GM23338 (cell line): ENCODE results near the gene SOST. TPM values are rescaled to one million over a fixed set of nuclear protein-coding genes. Genes with fewer than 3 reads are reported as not detected.

Experiments
- CREB1 ChIP-seq: fragments of 250-450 bp; sonication (Bioruptor Pico); IDR thresholded peaks from 2 replicates; pipeline ENCODE4 v1.5.0; 2020; ENCODE audit warnings: low read depth, mild to moderate bottlenecking, moderate library complexity
- EZH2phosphoT487 ChIP-seq: fragments of 200-600 bp; sonication (generic); IDR thresholded peaks from one replicate; pipeline ENCODE4 v1.8.1; 2018; ENCODE audit warnings: antibody characterized with exemption; ENCODE audit not compliant: unreplicated experiment
- NANOG ChIP-seq: IDR thresholded peaks from 2 replicates; pipeline ENCODE4 v1.6.1; 2016; ENCODE audit warnings: antibody characterized with exemption, borderline replicate concordance
- POLR2AphosphoS5 ChIP-seq: IDR thresholded peaks from 2 replicates; pipeline ENCODE4 v1.6.1; 2016; ENCODE audit warnings: antibody characterized with exemption, low read depth
- STAT1 ChIP-seq: IDR thresholded peaks from one replicate; pipeline ENCODE4 v1.6.1; 2016; ENCODE audit warnings: antibody characterized with exemption; ENCODE audit not compliant: unreplicated experiment
- ZNF114 ChIP-seq: fragments of 250-450 bp; sonication (Bioruptor Pico); IDR thresholded peaks from 2 replicates; pipeline ENCODE4 v1.5.0; 2020; ENCODE audit warnings: mild to moderate bottlenecking, moderate library complexity
- ZNF331 ChIP-seq: fragments of 250-450 bp; sonication (Bioruptor Pico); IDR thresholded peaks from 2 replicates; pipeline ENCODE4 v1.5.0; 2020; ENCODE audit warnings: low read depth, mild to moderate bottlenecking, moderate library complexity
- polyA plus RNA-seq: library from polyadenylated mRNA; unstranded; fragments of >200 nt; fragmentation: Nextera tagmentation; extraction: Ambion mirVana; gene quantifications from 2 replicates; pipeline ENCODE4 v1.2.1, GENCODE V29; 2016
- total RNA-seq: library from RNA; depleted of rRNA; stranded (reverse); fragments of >200 nt; shearing (Covaris generic); gene quantifications from 2 replicates; pipeline ENCODE4 v1.2.3, GENCODE V29; 2014
- TF ChIP-seq, protein P1 (sequence below): IDR thresholded peaks from one replicate; pipeline ENCODE4 v1.6.1; 2018; ENCODE audit warnings: antibody characterized with exemption; ENCODE audit not compliant: unreplicated experiment
- TF ChIP-seq, protein P2 (sequence below): fragments of 250-450 bp; sonication (Bioruptor Pico); IDR thresholded peaks from 2 replicates; pipeline ENCODE4 v1.5.0; 2020; ENCODE audit warnings: mild to moderate bottlenecking, moderate library complexity

The SOST gene
- total and polyA plus RNA-seq, 2 experiments from 2014 or later, result not detected

DNA sequence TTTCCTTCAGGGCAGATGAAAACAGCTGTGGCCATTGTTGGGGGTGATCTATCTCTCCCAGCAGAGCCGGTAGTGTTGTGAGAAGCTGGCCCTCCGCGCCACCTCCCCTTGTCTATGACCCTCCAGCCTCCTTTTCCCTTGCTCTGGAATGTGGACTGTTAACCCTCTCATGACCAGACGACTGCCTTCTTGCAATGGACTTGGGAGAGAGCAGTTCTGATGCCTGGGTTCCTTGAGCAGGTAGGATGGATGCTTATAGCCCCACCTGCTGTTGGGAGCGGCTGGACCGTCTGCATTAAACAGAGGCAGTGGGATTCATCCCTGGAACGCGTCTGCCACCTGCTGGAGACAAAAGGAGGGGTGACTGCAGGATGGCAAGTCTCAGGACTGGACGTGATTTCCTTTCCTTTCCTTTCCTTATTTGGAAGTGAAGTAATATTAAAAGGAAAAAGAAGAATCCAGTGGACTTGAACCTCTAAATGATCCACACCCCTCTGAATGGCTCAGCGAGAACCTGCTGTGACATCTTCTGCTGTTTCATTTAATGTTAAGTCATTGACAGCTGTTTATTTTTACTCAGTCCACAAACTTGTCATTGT is 1.8 kb upstream of the SOST start (continued):
- TF ChIP-seq, protein P1, sequence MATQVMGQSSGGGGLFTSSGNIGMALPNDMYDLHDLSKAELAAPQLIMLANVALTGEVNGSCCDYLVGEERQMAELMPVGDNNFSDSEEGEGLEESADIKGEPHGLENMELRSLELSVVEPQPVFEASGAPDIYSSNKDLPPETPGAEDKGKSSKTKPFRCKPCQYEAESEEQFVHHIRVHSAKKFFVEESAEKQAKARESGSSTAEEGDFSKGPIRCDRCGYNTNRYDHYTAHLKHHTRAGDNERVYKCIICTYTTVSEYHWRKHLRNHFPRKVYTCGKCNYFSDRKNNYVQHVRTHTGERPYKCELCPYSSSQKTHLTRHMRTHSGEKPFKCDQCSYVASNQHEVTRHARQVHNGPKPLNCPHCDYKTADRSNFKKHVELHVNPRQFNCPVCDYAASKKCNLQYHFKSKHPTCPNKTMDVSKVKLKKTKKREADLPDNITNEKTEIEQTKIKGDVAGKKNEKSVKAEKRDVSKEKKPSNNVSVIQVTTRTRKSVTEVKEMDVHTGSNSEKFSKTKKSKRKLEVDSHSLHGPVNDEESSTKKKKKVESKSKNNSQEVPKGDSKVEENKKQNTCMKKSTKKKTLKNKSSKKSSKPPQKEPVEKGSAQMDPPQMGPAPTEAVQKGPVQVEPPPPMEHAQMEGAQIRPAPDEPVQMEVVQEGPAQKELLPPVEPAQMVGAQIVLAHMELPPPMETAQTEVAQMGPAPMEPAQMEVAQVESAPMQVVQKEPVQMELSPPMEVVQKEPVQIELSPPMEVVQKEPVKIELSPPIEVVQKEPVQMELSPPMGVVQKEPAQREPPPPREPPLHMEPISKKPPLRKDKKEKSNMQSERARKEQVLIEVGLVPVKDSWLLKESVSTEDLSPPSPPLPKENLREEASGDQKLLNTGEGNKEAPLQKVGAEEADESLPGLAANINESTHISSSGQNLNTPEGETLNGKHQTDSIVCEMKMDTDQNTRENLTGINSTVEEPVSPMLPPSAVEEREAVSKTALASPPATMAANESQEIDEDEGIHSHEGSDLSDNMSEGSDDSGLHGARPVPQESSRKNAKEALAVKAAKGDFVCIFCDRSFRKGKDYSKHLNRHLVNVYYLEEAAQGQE, result no peak
- TF ChIP-seq POLR2AphosphoS5 (no peak), NANOG (no peak), ZNF114 (CRISPR knock-in tag) (no peak), STAT1 (no peak), CREB1 (no peak), EZH2phosphoT487 (no peak), ZNF331 (CRISPR knock-in tag) (no peak)
- TF ChIP-seq, protein P2, sequence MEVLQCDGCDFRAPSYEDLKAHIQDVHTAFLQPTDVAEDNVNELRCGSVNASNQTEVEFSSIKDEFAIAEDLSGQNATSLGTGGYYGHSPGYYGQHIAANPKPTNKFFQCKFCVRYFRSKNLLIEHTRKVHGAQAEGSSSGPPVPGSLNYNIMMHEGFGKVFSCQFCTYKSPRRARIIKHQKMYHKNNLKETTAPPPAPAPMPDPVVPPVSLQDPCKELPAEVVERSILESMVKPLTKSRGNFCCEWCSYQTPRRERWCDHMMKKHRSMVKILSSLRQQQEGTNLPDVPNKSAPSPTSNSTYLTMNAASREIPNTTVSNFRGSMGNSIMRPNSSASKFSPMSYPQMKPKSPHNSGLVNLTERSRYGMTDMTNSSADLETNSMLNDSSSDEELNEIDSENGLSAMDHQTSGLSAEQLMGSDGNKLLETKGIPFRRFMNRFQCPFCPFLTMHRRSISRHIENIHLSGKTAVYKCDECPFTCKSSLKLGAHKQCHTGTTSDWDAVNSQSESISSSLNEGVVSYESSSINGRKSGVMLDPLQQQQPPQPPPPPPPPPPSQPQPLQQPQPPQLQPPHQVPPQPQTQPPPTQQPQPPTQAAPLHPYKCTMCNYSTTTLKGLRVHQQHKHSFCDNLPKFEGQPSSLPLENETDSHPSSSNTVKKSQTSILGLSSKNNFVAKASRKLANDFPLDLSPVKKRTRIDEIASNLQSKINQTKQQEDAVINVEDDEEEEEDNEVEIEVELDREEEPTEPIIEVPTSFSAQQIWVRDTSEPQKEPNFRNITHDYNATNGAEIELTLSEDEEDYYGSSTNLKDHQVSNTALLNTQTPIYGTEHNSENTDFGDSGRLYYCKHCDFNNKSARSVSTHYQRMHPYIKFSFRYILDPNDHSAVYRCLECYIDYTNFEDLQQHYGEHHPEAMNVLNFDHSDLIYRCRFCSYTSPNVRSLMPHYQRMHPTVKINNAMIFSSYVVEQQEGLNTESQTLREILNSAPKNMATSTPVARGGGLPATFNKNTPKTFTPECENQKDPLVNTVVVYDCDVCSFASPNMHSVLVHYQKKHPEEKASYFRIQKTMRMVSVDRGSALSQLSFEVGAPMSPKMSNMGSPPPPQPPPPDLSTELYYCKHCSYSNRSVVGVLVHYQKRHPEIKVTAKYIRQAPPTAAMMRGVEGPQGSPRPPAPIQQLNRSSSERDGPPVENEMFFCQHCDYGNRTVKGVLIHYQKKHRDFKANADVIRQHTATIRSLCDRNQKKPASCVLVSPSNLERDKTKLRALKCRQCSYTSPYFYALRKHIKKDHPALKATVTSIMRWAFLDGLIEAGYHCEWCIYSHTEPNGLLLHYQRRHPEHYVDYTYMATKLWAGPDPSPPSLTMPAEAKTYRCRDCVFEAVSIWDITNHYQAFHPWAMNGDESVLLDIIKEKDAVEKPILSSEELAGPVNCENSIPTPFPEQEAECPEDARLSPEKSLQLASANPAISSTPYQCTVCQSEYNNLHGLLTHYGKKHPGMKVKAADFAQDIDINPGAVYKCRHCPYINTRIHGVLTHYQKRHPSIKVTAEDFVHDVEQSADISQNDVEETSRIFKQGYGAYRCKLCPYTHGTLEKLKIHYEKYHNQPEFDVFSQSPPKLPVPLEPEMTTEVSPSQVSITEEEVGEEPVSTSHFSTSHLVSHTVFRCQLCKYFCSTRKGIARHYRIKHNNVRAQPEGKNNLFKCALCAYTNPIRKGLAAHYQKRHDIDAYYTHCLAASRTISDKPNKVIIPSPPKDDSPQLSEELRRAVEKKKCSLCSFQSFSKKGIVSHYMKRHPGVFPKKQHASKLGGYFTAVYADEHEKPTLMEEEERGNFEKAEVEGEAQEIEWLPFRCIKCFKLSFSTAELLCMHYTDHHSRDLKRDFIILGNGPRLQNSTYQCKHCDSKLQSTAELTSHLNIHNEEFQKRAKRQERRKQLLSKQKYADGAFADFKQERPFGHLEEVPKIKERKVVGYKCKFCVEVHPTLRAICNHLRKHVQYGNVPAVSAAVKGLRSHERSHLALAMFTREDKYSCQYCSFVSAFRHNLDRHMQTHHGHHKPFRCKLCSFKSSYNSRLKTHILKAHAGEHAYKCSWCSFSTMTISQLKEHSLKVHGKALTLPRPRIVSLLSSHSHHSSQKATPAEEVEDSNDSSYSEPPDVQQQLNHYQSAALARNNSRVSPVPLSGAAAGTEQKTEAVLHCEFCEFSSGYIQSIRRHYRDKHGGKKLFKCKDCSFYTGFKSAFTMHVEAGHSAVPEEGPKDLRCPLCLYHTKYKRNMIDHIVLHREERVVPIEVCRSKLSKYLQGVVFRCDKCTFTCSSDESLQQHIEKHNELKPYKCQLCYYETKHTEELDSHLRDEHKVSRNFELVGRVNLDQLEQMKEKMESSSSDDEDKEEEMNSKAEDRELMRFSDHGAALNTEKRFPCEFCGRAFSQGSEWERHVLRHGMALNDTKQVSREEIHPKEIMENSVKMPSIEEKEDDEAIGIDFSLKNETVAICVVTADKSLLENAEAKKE (CRISPR knock-in tag), result 0 out of 2 replicates have a peak, but pooled peaks have one; percentile 2
